GM18511 (cell line): ENCODE measurements around the gene PRADC1.
"Not testable (repeated sequence)": the region's sequence is repeated elsewhere in the genome, so short reads cannot be mapped to it uniquely, and the experiment has no call there.

ENCODE experiments used
- ATAC-seq: cut with Tn5 transposase; IDR thresholded peaks from one replicate; pipeline ENCODE4 v1.9.1; 2021; ENCODE audit warnings: mild to moderate bottlenecking, moderate library complexity; ENCODE audit not compliant: unreplicated experiment

Gene PRADC1

DNA sequence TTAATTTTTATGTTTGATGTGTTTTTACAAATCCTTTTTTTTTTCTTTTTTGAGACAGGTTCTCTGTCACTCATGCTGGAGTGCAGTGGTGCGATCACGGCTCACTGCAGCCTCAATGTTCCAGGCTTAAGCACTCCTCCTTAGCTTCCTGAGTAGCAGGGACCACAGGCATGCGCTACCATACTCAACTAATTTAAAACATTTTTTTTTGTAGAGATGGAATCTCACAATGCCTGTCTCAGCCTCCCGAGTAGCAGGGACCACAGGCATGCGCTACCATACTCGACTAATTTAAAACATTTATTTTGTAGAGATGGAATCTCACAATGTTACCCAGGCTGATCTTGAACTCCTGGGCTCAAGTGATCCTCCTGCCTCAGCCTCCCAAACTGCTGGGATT, 27.4 kb downstream of the PRADC1 start:
- ATAC-seq: no peak

DNA sequence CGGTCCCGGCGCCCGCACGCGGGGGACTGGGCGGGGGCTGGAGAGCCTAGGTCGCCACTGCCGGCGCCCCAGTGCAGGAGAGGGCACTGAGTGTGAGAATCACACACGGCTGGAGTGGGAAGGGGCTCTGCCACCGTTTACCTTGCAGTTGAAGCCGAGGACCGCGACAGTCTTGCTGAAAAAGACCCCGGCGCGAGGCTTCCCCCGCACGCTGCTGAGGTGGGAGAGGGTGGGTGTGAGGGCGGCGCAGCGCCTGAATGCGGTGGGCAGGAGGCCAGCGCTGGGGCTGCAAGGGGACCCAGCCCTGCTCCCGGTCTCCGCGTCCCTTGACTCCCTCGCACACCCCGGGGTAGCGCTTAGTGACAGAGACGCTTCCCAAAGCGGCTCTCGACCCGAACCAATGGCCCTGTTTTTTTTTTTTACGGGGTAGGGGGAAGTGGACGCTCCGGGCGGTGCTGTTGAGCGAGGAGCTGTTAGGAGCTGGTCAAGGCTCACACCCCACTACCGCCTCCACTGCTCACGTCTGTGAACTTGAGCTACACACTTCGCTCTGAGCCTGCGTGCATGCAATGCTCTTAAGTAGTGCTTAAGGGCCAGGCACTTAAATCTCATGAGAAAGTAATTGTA, 29.9 kb downstream of the PRADC1 start:
- no peak for ATAC-seq

DNA sequence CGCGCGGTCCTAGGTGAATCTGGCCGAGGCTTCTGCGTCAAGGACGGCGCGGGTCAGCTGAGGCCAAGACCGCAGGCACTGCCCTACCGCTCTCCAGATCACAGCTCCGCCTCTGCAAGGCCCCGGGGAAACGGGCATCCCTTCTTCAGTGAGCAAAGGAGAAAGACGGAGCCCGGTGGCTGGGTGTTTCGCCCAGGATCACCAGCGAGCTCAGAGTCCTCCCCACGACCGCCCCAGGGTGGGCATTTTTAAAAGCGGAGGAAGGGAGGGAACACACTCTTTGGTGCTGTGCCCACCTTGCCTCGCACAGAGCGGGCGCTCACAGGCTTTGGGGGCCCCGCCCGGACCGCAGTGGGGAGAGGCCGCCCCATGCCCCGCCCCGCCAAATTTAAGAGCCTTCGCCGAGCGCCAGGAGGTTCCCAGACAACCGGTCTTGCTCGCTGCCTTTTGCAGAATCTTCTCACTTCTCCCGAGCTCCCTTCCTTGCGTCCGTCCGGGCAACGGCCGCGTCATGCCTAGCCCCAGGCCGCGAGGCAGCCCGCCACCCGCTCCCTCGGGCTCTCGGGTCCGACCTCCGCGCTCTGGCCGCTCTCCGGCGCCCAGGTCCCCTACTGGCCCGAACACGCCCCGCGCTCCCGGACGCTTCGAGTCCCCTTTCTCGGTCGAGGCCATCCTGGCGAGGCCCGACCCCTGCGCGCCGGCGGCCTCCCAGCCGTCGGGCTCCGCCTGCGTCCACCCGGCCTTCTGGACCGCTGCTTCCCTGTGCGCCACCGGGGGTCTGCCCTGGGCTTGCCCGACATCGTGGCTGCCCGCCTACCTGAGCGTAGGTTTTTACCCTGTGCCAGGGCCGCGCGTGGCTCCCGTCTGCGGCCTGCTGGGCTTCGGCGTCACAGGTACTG, 30.6 kb downstream of the PRADC1 start, which contains the start of gene NOTO:
Gene NOTO (plus strand): TSS at position 419 of the 899 bp plus-strand sequence. CDS start 93 bp downstream, at position 512.
- no peak for ATAC-seq

GRCh38 chr2:73200281-73200680, 32.8 kb downstream of the PRADC1 start:
- ATAC-seq: not testable (repeated sequence)

DNA sequence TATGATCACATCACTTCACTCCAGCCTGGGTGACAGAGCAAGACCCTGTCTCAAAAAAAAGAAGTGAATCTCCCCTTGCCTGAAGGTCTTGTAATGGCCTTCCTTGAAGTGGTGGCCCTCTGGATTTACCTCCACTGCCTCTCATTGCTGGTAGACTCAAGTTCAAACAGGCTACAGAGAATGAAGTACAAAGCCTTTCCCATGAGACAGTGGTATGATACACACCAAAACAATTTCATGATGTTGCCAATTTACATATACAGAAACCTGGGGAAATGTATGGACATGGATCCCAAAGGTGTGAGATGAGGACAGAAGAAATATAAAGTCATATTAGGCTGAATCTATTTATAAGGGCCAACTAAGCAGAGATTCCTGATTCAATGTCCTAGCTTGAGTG, 35.5 kb downstream of the PRADC1 start:
- ATAC-seq: no peak

GRCh38 chr2:73187549-73187948, 45.5 kb downstream of the PRADC1 start:
- ATAC-seq: no peak

GRCh38 chr2:73185965-73186364, 47.1 kb downstream of the PRADC1 start:
- no peak for ATAC-seq
